Vagina (tissue), 2 donors: Measurements from ENCODE around the gene P2RY6.

Source experiments
- CTCF ChIP-seq, 3 experiments: fragments of 450-650 bp in 2 of 3; fragments of 200-600 bp in 1 of 3; sonication (generic) in 1 of 3; IDR thresholded peaks; one replicate each; pipeline ENCODE4 v1.5.1; 2017 to 2019; ENCODE audit warnings: antibody characterized with exemption in 3 of 3, mild to moderate bottlenecking in 2 of 3, moderate library complexity in 2 of 3
- POLR2AphosphoS5 ChIP-seq, 2 donors: sonication (generic); formaldehyde crosslinking; IDR thresholded peaks; one replicate each; pipeline ENCODE4 v1.9.0; 2017; ENCODE audit warnings: antibody characterized with exemption in 2 of 2, mild to moderate bottlenecking in 2 of 2, low read depth in 1 of 2; ENCODE audit not compliant: insufficient read depth in 1 of 2

- TF ChIP-seq CTCF (IDR thresholded peaks at IDR 0.05) = no peak
- no peak for TF ChIP-seq POLR2AphosphoS5 (IDR thresholded peaks at IDR 0.05; ENCODE audit: insufficient read depth in 1 of 2, low read depth in 1 of 2)
These were observed 13.6 kb downstream of the P2RY6 start for GRCh38 chr11:73285721-73286120.
